K562 (cell line): ENCODE measurements around the gene DARS2. TPM values are rescaled to one million over a fixed set of nuclear protein-coding genes. Genes with fewer than 3 reads are reported as not detected.

Experiments
- CBFA2T2 ChIP-seq: fragments of 450-650 bp; conservative IDR thresholded peaks from 2 replicates; pipeline ENCODE4 v1.6.1; 2017; ENCODE audit warnings: mild to moderate bottlenecking
- COPS2 ChIP-seq: fragments of 450-650 bp; conservative IDR thresholded peaks from 2 replicates; pipeline ENCODE4 v1.6.1; 2016; ENCODE audit warnings: mild to moderate bottlenecking, moderate library complexity
- KLF16 ChIP-seq: IDR thresholded peaks from 2 replicates; pipeline ENCODE4 v1.6.1; 2016; ENCODE audit warnings: antibody characterized with exemption
- PHF8 ChIP-seq: fragments of 200-600 bp; sonication (generic); IDR thresholded peaks from 2 replicates; pipeline ENCODE4 v1.6.1; 2012; ENCODE audit warnings: mixed run types, mild to moderate bottlenecking, inconsistent platforms, low read length, moderate library complexity, borderline replicate concordance
- PRPF4 ChIP-seq: fragments of 200-400 bp; formaldehyde crosslinking; IDR thresholded peaks from one replicate; pipeline ENCODE4 v1.6.1; 2017; ENCODE audit warnings: low read length, low read depth, mild to moderate bottlenecking; ENCODE audit not compliant: insufficient read depth, poor library complexity, severe bottlenecking
- RBM34 ChIP-seq: fragments of 200-400 bp; formaldehyde crosslinking; IDR thresholded peaks from 2 replicates; pipeline ENCODE4 v1.6.1; 2018; ENCODE audit warnings: low read length, borderline replicate concordance; ENCODE audit not compliant: insufficient read depth
- THRAP3 ChIP-seq: fragments of 450-650 bp; IDR thresholded peaks from 2 replicates; pipeline ENCODE4 v1.6.1; 2016; ENCODE audit warnings: mild to moderate bottlenecking, inconsistent platforms, borderline replicate concordance
- ZKSCAN1 ChIP-seq: fragments of 150-350 bp; IDR thresholded peaks from 2 replicates; pipeline ENCODE4 v1.6.1; 2016; ENCODE audit warnings: low read depth, low read length
- polyA plus RNA-seq, 8 experiments: library from polyadenylated mRNA; depleted of rRNA in 4 of 8; stranded (reverse) in 5 of 8; unstranded in 3 of 8; fragments of >200 nt; fragmentation: Nextera tagmentation in 2 of 8; fragmentation: Illumina TruSeq in 1 of 8; extraction: Ambion mirVana in 2 of 8; extraction: Trizol in 1 of 8; gene quantifications; 2 replicates each; pipeline versions ENCODE4 v1.2.1 to v1.2.3, GENCODE V29; 2011 to 2014; ENCODE audit warnings: inconsistent platforms in 1 of 8, missing spikeins in 1 of 8
- total RNA-seq, 7 experiments: library from RNA; depleted of rRNA in 6 of 7; stranded (reverse); fragments of >200 nt in 6 of 7; fragmentation: Illumina TruSeq in 2 of 7; extraction: Trizol in 2 of 7; gene quantifications; 2 replicates each; pipeline versions ENCODE4 v1.2.1 to v1.2.3, GENCODE V29; 2011 to 2021; ENCODE audit warnings: low replicate concordance in 1 of 7
- TF ChIP-seq, protein P1 (sequence below): sonication (generic); formaldehyde crosslinking; IDR thresholded peaks from 2 replicates; pipeline ENCODE4 v1.8.0; 2023; ENCODE audit warnings: missing genetic modification reagents, mild to moderate bottlenecking, borderline replicate concordance
- TF ChIP-seq, protein P2 (sequence below): fragments of 250-450 bp; sonication (Bioruptor Pico); IDR thresholded peaks from 2 replicates; pipeline ENCODE4 v1.9.0; 2021; ENCODE audit warnings: mild to moderate bottlenecking
- TF ChIP-seq, protein P3 (sequence below), 2 experiments: fragments of 450-650 bp; conservative IDR thresholded peaks; 2 replicates each; pipeline ENCODE4 v1.6.1; 2017; ENCODE audit warnings: mild to moderate bottlenecking in 2 of 2, moderate library complexity in 2 of 2
- TF ChIP-seq, protein P4 (sequence below), 2 experiments: fragments of 450-650 bp in 1 of 2; sonication (generic) in 1 of 2; formaldehyde crosslinking; conservative IDR thresholded peaks; 2 replicates each; pipeline versions ENCODE4 v1.4.0 to v1.8.1; 2020 to 2022; ENCODE audit warnings: mild to moderate bottlenecking in 1 of 2, missing genetic modification reagents in 1 of 2
- TF ChIP-seq, protein P5 (sequence below): sonication (generic); formaldehyde crosslinking; IDR thresholded peaks from 2 replicates; pipeline ENCODE4 v1.9.0; 2022; ENCODE audit warnings: mild to moderate bottlenecking, missing genetic modification reagents
- TF ChIP-seq, protein P6 (sequence below): fragments of 450-650 bp; formaldehyde crosslinking; IDR thresholded peaks from 2 replicates; pipeline ENCODE4 v1.4.0; 2022; ENCODE audit warnings: missing genetic modification characterization

Gene DARS2
- total and polyA plus RNA-seq, 9 of the 15 experiments (the other 6 are each of a cell fraction or from before 2014, with no cell fraction given), result 36.4 to 96.7 (median 68.6) TPM

DNA sequence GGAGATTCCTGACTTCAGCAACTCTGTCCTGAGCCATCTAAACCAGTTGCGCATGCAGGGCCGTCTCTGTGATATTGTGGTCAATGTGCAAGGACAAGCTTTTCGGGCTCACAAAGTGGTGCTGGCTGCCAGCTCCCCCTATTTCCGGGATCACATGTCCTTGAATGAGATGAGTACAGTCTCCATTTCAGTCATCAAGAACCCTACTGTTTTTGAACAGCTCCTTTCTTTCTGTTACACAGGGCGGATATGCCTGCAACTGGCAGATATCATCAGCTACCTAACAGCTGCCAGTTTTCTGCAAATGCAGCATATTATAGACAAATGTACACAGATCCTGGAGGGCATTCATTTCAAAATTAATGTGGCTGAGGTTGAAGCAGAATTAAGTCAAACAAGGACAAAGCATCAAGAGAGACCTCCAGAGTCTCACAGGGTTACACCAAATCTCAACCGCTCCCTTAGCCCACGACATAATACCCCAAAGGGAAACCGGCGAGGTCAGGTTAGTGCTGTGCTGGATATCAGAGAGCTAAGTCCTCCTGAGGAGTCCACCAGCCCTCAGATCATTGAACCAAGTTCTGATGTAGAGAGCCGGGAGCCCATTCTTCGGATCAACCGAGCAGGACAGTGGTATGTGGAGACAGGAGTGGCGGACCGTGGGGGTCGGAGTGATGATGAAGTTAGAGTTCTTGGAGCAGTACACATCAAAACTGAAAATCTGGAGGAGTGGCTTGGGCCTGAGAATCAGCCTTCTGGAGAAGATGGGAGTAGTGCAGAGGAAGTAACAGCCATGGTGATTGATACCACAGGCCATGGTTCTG, 46.0 kb downstream of the DARS2 start (continued):
- TF ChIP-seq, protein P1, sequence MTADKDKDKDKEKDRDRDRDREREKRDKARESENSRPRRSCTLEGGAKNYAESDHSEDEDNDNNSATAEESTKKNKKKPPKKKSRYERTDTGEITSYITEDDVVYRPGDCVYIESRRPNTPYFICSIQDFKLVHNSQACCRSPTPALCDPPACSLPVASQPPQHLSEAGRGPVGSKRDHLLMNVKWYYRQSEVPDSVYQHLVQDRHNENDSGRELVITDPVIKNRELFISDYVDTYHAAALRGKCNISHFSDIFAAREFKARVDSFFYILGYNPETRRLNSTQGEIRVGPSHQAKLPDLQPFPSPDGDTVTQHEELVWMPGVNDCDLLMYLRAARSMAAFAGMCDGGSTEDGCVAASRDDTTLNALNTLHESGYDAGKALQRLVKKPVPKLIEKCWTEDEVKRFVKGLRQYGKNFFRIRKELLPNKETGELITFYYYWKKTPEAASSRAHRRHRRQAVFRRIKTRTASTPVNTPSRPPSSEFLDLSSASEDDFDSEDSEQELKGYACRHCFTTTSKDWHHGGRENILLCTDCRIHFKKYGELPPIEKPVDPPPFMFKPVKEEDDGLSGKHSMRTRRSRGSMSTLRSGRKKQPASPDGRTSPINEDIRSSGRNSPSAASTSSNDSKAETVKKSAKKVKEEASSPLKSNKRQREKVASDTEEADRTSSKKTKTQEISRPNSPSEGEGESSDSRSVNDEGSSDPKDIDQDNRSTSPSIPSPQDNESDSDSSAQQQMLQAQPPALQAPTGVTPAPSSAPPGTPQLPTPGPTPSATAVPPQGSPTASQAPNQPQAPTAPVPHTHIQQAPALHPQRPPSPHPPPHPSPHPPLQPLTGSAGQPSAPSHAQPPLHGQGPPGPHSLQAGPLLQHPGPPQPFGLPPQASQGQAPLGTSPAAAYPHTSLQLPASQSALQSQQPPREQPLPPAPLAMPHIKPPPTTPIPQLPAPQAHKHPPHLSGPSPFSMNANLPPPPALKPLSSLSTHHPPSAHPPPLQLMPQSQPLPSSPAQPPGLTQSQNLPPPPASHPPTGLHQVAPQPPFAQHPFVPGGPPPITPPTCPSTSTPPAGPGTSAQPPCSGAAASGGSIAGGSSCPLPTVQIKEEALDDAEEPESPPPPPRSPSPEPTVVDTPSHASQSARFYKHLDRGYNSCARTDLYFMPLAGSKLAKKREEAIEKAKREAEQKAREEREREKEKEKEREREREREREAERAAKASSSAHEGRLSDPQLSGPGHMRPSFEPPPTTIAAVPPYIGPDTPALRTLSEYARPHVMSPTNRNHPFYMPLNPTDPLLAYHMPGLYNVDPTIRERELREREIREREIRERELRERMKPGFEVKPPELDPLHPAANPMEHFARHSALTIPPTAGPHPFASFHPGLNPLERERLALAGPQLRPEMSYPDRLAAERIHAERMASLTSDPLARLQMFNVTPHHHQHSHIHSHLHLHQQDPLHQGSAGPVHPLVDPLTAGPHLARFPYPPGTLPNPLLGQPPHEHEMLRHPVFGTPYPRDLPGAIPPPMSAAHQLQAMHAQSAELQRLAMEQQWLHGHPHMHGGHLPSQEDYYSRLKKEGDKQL, result no peak
- TF ChIP-seq CBFA2T2 (no peak), PRPF4 (no peak), KLF16 (no peak), COPS2 (no peak), RBM34 (no peak), THRAP3 (peak; percentile 64; the same call in 1 of the 2 replicates), PHF8 (no peak), ZKSCAN1 (no peak)
- TF ChIP-seq, protein P2, sequence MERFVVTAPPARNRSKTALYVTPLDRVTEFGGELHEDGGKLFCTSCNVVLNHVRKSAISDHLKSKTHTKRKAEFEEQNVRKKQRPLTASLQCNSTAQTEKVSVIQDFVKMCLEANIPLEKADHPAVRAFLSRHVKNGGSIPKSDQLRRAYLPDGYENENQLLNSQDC, result no peak
- TF ChIP-seq, protein P3, sequence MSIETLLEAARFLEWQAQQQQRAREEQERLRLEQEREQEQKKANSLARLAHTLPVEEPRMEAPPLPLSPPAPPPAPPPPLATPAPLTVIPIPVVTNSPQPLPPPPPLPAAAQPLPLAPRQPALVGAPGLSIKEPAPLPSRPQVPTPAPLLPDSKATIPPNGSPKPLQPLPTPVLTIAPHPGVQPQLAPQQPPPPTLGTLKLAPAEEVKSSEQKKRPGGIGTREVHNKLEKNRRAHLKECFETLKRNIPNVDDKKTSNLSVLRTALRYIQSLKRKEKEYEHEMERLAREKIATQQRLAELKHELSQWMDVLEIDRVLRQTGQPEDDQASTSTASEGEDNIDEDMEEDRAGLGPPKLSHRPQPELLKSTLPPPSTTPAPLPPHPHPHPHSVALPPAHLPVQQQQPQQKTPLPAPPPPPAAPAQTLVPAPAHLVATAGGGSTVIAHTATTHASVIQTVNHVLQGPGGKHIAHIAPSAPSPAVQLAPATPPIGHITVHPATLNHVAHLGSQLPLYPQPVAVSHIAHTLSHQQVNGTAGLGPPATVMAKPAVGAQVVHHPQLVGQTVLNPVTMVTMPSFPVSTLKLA (conservative IDR thresholded peaks at IDR 0.05), result peak; percentile 4 to 27; a peak in 1 of 4 replicates
- TF ChIP-seq, protein P4, sequence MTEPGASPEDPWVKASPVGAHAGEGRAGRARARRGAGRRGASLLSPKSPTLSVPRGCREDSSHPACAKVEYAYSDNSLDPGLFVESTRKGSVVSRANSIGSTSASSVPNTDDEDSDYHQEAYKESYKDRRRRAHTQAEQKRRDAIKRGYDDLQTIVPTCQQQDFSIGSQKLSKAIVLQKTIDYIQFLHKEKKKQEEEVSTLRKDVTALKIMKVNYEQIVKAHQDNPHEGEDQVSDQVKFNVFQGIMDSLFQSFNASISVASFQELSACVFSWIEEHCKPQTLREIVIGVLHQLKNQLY (CRISPR knock-in tag; conservative IDR thresholded peaks at IDR 0.05), result no peak
- TF ChIP-seq, protein P5, sequence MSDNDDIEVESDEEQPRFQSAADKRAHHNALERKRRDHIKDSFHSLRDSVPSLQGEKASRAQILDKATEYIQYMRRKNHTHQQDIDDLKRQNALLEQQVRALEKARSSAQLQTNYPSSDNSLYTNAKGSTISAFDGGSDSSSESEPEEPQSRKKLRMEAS (CRISPR knock-in tag), result no peak
- TF ChIP-seq, protein P6, sequence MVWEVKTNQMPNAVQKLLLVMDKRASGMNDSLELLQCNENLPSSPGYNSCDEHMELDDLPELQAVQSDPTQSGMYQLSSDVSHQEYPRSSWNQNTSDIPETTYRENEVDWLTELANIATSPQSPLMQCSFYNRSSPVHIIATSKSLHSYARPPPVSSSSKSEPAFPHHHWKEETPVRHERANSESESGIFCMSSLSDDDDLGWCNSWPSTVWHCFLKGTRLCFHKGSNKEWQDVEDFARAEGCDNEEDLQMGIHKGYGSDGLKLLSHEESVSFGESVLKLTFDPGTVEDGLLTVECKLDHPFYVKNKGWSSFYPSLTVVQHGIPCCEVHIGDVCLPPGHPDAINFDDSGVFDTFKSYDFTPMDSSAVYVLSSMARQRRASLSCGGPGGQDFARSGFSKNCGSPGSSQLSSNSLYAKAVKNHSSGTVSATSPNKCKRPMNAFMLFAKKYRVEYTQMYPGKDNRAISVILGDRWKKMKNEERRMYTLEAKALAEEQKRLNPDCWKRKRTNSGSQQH (CRISPR knock-in tag), result no peak
